Endothelial cell of umbilical vein (primary cell): ENCODE measurements around the gene TBC1D21.

Source experiments
- EZH2 ChIP-seq: IDR thresholded peaks from 2 replicates; pipeline ENCODE4 v1.6.1; 2012; ENCODE audit warnings: borderline replicate concordance, low read depth, mild to moderate bottlenecking, moderate library complexity, low read length, inconsistent platforms; ENCODE audit not compliant: severe bottlenecking
- JUN ChIP-seq: IDR thresholded peaks from 2 replicates; pipeline ENCODE4 v1.6.1; 2011; ENCODE audit warnings: borderline replicate concordance, low read depth; ENCODE audit not compliant: insufficient read length, insufficient read depth
- MAX ChIP-seq: IDR thresholded peaks from 2 replicates; pipeline ENCODE4 v1.6.1; 2011; ENCODE audit not compliant: insufficient read depth, insufficient read length
- POLR2A ChIP-seq: IDR thresholded peaks from 2 replicates; pipeline ENCODE4 v1.6.1; 2012; ENCODE audit warnings: low read depth, mild to moderate bottlenecking, control low read depth, low read length
- TF ChIP-seq, protein P1 (sequence below), 2 donors: IDR thresholded peaks; 1 replicate in 1 of 2; 2 replicates in 1 of 2; pipeline ENCODE4 v1.5.1; 2011; ENCODE audit warnings: low read length in 2 of 2, mild to moderate bottlenecking in 2 of 2, moderate library complexity in 2 of 2, control low read depth in 1 of 2, inconsistent platforms in 1 of 2, low read depth in 1 of 2; ENCODE audit not compliant: insufficient read depth in 1 of 2; ENCODE audit errors: extremely low read depth in 1 of 2

GRCh38 chr15:73891328-73892315 lies 18.3 kb downstream of the TBC1D21 start:
- TF ChIP-seq EZH2 = no peak
- TF ChIP-seq, protein P1, sequence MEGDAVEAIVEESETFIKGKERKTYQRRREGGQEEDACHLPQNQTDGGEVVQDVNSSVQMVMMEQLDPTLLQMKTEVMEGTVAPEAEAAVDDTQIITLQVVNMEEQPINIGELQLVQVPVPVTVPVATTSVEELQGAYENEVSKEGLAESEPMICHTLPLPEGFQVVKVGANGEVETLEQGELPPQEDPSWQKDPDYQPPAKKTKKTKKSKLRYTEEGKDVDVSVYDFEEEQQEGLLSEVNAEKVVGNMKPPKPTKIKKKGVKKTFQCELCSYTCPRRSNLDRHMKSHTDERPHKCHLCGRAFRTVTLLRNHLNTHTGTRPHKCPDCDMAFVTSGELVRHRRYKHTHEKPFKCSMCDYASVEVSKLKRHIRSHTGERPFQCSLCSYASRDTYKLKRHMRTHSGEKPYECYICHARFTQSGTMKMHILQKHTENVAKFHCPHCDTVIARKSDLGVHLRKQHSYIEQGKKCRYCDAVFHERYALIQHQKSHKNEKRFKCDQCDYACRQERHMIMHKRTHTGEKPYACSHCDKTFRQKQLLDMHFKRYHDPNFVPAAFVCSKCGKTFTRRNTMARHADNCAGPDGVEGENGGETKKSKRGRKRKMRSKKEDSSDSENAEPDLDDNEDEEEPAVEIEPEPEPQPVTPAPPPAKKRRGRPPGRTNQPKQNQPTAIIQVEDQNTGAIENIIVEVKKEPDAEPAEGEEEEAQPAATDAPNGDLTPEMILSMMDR (IDR thresholded peaks at IDR 0.05; ENCODE audit: extremely low read depth in 1 of 2, insufficient read depth in 1 of 2, low read depth in 1 of 2, low read length in 2 of 2) = no peak
- TF ChIP-seq JUN = no peak
- no peak for TF ChIP-seq MAX
- TF ChIP-seq POLR2A = no peak
